Measurements from ENCODE around the gene RNF121.

DNA sequence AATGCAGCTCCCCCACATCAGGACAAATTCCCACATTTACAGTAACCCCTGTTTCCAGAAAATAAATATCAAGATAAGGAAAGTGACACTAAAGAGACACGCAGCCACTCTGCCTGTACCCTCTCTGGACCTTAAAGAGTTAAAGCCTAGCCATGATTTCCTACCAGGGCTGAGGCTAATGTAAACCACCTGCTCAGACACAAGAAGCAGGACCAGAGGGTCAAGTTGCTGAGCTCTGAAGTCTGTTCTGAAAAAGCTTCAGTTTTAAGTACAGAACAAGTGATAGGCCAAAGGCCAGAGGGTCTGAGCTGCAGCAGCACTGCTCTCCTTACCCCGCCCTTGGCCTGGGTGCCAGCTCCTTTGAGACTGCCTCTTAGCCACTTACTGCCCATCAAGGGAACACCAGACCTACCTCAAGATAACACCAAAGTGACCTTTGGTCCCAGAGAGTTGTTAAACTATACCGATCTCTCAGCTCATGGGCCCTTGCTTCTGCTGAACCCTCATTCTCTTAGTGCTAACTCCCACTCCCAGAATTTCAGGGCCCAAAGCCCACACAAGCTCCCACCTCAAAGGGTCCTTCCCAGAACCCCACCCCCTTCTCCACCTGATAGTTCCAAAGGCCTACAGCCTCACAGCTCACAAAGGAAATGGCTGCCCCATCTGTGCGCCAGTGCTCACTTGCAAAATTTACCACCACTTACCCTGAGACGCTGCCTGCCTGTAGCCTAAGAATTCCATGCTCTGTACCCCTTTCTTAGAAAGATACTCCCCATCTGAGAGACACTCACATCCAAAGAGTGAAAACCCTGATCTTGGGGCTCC is 110.4 kb downstream of the RNF121 start:
- TF ChIP-seq, protein P1, sequence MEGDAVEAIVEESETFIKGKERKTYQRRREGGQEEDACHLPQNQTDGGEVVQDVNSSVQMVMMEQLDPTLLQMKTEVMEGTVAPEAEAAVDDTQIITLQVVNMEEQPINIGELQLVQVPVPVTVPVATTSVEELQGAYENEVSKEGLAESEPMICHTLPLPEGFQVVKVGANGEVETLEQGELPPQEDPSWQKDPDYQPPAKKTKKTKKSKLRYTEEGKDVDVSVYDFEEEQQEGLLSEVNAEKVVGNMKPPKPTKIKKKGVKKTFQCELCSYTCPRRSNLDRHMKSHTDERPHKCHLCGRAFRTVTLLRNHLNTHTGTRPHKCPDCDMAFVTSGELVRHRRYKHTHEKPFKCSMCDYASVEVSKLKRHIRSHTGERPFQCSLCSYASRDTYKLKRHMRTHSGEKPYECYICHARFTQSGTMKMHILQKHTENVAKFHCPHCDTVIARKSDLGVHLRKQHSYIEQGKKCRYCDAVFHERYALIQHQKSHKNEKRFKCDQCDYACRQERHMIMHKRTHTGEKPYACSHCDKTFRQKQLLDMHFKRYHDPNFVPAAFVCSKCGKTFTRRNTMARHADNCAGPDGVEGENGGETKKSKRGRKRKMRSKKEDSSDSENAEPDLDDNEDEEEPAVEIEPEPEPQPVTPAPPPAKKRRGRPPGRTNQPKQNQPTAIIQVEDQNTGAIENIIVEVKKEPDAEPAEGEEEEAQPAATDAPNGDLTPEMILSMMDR (conservative IDR thresholded peaks at IDR 0.05), result no peak
- no peak for TF ChIP-seq ZFX (IDR thresholded peaks at IDR 0.05)

All from C4-2B (cell line).